ENCODE results near the gene PTGER1. TPM values are rescaled to one million over a fixed set of nuclear protein-coding genes. Genes with fewer than 3 reads are reported as not detected.

The PTGER1 gene
- total RNA-seq, 2 donors from 2014 or later = 0.81 to 1.0 TPM

GRCh38 chr19:14519245-14519859 lies 44.2 kb upstream of the PTGER1 start:
- no peaks in the 10 kb centered on the region for H3K9me3 ChIP-seq (ENCODE audit: control insufficient read depth, low read length)
- peaks cover 8% of the 10 kb centered on the region for H3K4me1 ChIP-seq (ENCODE audit: control insufficient read depth, insufficient read depth, low read length)
- no peak overlapping the region for H3K27ac ChIP-seq (ENCODE audit: low read depth, low read length)
- peaks cover 32% of the 10 kb centered on the region for H3K4me1 Mint-ChIP-seq
- peak overlapping the region; percentile 74 for H3K27ac Mint-ChIP-seq
- no peaks in the 10 kb centered on the region for H3K27me3 Mint-ChIP-seq (ENCODE audit: insufficient read depth)
- no peak overlapping the region for H3K9ac ChIP-seq (ENCODE audit: extremely low read depth, low read length, poor library complexity, severe bottlenecking)
- TF ChIP-seq, protein P1, sequence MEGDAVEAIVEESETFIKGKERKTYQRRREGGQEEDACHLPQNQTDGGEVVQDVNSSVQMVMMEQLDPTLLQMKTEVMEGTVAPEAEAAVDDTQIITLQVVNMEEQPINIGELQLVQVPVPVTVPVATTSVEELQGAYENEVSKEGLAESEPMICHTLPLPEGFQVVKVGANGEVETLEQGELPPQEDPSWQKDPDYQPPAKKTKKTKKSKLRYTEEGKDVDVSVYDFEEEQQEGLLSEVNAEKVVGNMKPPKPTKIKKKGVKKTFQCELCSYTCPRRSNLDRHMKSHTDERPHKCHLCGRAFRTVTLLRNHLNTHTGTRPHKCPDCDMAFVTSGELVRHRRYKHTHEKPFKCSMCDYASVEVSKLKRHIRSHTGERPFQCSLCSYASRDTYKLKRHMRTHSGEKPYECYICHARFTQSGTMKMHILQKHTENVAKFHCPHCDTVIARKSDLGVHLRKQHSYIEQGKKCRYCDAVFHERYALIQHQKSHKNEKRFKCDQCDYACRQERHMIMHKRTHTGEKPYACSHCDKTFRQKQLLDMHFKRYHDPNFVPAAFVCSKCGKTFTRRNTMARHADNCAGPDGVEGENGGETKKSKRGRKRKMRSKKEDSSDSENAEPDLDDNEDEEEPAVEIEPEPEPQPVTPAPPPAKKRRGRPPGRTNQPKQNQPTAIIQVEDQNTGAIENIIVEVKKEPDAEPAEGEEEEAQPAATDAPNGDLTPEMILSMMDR (conservative IDR thresholded peaks at IDR 0.05) = no peak
- H3K27me3 ChIP-seq (ENCODE audit: control insufficient read depth, insufficient read depth, low read length, poor library complexity, severe bottlenecking) = no peaks in the 10 kb centered on the region
- peaks cover 26% of the 10 kb centered on the region for H3K36me3 ChIP-seq (ENCODE audit: control insufficient read depth, insufficient read depth, low read length)
- no peaks in the 10 kb centered on the region for H3K9me3 Mint-ChIP-seq
- peaks cover 25% of the 10 kb centered on the region for H3K36me3 Mint-ChIP-seq (ENCODE audit: low read depth)
- no peak for DNase-seq
- H3K4me3 ChIP-seq (ENCODE audit: low read length) = peak overlapping the region; percentile 74
- WGBS, 2 experiments (ENCODE audit: insufficient coverage in 1 of 2, insufficient read length in 1 of 2) = 95% methylated on average over 15 to 20 of the region's 22 CpGs
- H3K4me3 Mint-ChIP-seq = peak overlapping the region; percentile 88

DNA sequence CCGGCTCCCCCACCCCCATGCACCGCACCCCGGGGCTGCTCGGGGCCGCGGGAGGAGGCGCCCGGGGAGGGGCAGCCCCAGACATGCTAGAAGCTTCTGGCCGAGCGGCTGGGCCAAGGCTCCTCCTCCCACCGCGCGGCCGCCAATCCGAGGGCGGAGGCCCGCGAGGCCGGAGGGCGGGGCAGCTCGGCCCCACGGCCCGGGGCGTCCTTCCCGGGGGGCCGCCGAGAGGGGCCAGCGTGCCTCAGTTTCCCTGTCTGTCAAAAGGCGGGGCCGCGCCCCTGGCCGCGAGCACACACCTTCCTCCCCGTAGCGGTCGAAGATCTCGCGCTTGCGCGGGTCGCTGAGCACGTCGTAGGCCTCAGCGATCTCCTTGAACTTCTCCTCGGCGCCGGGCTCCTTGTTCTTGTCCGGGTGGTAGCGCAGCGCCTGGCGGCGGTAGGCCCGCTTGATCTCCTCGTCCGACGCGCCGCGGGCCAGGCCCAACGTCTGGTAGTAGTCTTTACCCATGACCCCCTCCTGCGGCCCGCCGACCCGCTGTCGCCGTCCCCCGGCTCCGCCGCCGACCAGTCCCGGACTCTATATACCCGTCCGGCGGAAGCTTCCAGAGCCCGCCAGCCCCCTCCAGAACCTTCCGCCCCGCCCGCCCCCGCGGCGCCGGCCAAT lies 42.8 kb upstream of the PTGER1 start, which contains the start of gene DNAJB1:
DNAJB1 (minus strand) TSS at position 558 of the 666 bp plus-strand sequence; CDS start at position 510, 48 bp downstream.
- Histone ChIP-seq H3K9ac (ENCODE audit: extremely low read depth, low read length, poor library complexity, severe bottlenecking) (peak within 1 kb of the TSS; percentile 94), H3K36me3 (ENCODE audit: control insufficient read depth, insufficient read depth, low read length) (peaks cover 38% of the 10 kb centered on the region), H3K27me3 (ENCODE audit: control insufficient read depth, insufficient read depth, low read length, poor library complexity, severe bottlenecking) (no peaks in the 10 kb centered on the region), H3K27ac (ENCODE audit: low read depth, low read length) (peak within 1 kb of the TSS; percentile 82), H3K9me3 (ENCODE audit: control insufficient read depth, low read length) (no peaks in the 10 kb centered on the region), H3K4me3 (ENCODE audit: low read length) (peak within 1 kb of the TSS; percentile 97), H3K4me1 (ENCODE audit: control insufficient read depth, insufficient read depth, low read length) (peaks cover 8% of the 10 kb centered on the region)
- Mint-ChIP-seq H3K27ac (peak within 1 kb of the TSS; percentile 98), H3K4me1 (peaks cover 32% of the 10 kb centered on the region), H3K4me3 (peak within 1 kb of the TSS; percentile 88), H3K36me3 (ENCODE audit: low read depth) (peaks cover 25% of the 10 kb centered on the region), H3K9me3 (no peaks in the 10 kb centered on the region), H3K27me3 (ENCODE audit: insufficient read depth) (no peaks in the 10 kb centered on the region)
- TF ChIP-seq, protein P1 (conservative IDR thresholded peaks at IDR 0.05) = no peak
- 0 to 2% methylated on average over 20 to 82 of the region's 82 CpGs for WGBS, 2 experiments (ENCODE audit: insufficient coverage in 1 of 2, insufficient read length in 1 of 2)
- DNase-seq = peak; percentile 83

GRCh38 chr19:14517446-14517839 lies 42.3 kb upstream of the PTGER1 start:
- TF ChIP-seq, protein P1 (conservative IDR thresholded peaks at IDR 0.05) = no peak
- Histone ChIP-seq H3K27me3 (ENCODE audit: control insufficient read depth, insufficient read depth, low read length, poor library complexity, severe bottlenecking) (no peaks in the 10 kb centered on the region), H3K4me3 (ENCODE audit: low read length) (peak overlapping the region; percentile 97), H3K9me3 (ENCODE audit: control insufficient read depth, low read length) (no peaks in the 10 kb centered on the region), H3K9ac (ENCODE audit: extremely low read depth, low read length, poor library complexity, severe bottlenecking) (peak overlapping the region; percentile 94), H3K27ac (ENCODE audit: low read depth, low read length) (no peak overlapping the region), H3K4me1 (ENCODE audit: control insufficient read depth, insufficient read depth, low read length) (peaks cover 8% of the 10 kb centered on the region), H3K36me3 (ENCODE audit: control insufficient read depth, insufficient read depth, low read length) (peaks cover 39% of the 10 kb centered on the region)
- WGBS, 2 experiments (ENCODE audit: insufficient coverage in 1 of 2, insufficient read length in 1 of 2) = 0% methylated on average over 32 of the region's 32 CpGs; no CpG with 5 or more reads in 1 of the 2 experiments
- peaks cover 25% of the 10 kb centered on the region for H3K36me3 Mint-ChIP-seq (ENCODE audit: low read depth)
- no peak for DNase-seq
- no peaks in the 10 kb centered on the region for H3K27me3 Mint-ChIP-seq (ENCODE audit: insufficient read depth)
- H3K27ac Mint-ChIP-seq = peak overlapping the region; percentile 89
- H3K9me3 Mint-ChIP-seq = no peaks in the 10 kb centered on the region
- H3K4me3 Mint-ChIP-seq = peak overlapping the region; percentile 88
- peaks cover 29% of the 10 kb centered on the region for H3K4me1 Mint-ChIP-seq
